Kidney (tissue), 14 donors: ENCODE data around the gene BOK. TPM values are rescaled to one million over a fixed set of nuclear protein-coding genes. Genes with fewer than 3 reads are reported as not detected.

Source experiments
- DNase-seq, 5 donors: peaks; one replicate each; pipeline ENCODE4 v3.0.0-alpha.2; 2013 to 2020
- FAIRE-seq: peaks from 2 replicates; lab custom pipeline; 2012; peaks lifted over from hg19 to GRCh38; lab: Jason Lieb, UNC
- H3K27ac ChIP-seq, 2 donors: one replicate each; pipeline ENCODE4 v1.7.0; 2013; ENCODE audit warnings: low read depth in 2 of 2, low read length in 2 of 2, inconsistent platforms in 1 of 2
- H3K27me3 ChIP-seq: one replicate; pipeline ENCODE4 v1.7.1; 2013; ENCODE audit warnings: low read length, inconsistent platforms; ENCODE audit not compliant: control insufficient read depth, insufficient read depth
- H3K36me3 ChIP-seq, 3 donors: one replicate each; pipeline versions ENCODE4 v1.7.0 to v1.7.1; 2013; ENCODE audit warnings: low read length in 3 of 3, control low read depth in 1 of 3, inconsistent platforms in 1 of 3; ENCODE audit not compliant: insufficient read depth in 3 of 3, control insufficient read depth in 2 of 3
- H3K4me1 ChIP-seq, 3 donors: one replicate each; pipeline versions ENCODE4 v1.7.0 to v1.7.1; 2013; ENCODE audit warnings: low read length in 3 of 3, inconsistent platforms in 1 of 3, low read depth in 1 of 3; ENCODE audit not compliant: control insufficient read depth in 2 of 3, insufficient read depth in 2 of 3
- H3K4me3 ChIP-seq, 3 donors: one replicate each; pipeline versions ENCODE4 v1.7.0 to v1.8.1; 2013; ENCODE audit warnings: low read length in 3 of 3, control low read depth in 1 of 3, inconsistent platforms in 1 of 3
- H3K9ac ChIP-seq, 3 donors: one replicate each; pipeline versions ENCODE4 v1.7.0 to v1.7.1; 2013; ENCODE audit warnings: low read length in 3 of 3, control low read depth in 1 of 3, inconsistent platforms in 1 of 3
- H3K9me3 ChIP-seq, 3 donors: one replicate each; pipeline versions ENCODE4 v1.7.0 to v1.7.1; 2013; ENCODE audit warnings: low read length in 3 of 3, control low read depth in 1 of 3, inconsistent platforms in 1 of 3; ENCODE audit not compliant: control insufficient read depth in 2 of 3, insufficient read depth in 1 of 3
- intact Hi-C: fragments of 100-400 bp; cut with DNase I; formaldehyde crosslinking; loops from one replicate; pipeline ENCODE4 v1.11.1; 2022
- polyA plus RNA-seq: library from polyadenylated mRNA; stranded (reverse); fragments of 350-450 nt; fragmentation: Illumina TruSeq; extraction: RNeasy Lipid Tissue Mini Kit (QIAGEN cat#74804); gene quantifications from one replicate; pipeline ENCODE4 v1.2.3, GENCODE V29; 2014; ENCODE audit warnings: low read depth, low replicate concordance; ENCODE audit not compliant: insufficient read depth
- total RNA-seq: library from RNA; stranded (reverse); fragmentation: NEBNext Ultra II Directional; extraction: Animal tissue kit (Norgen Biotek cat#: 25700); gene quantifications from one replicate; pipeline ENCODE4 v1.2.1, GENCODE V29; 2021
- TF ChIP-seq, protein P1 (sequence below): IDR thresholded peaks from 3 replicates; pipeline ENCODE4 v1.5.1; 2012; ENCODE audit warnings: mild to moderate bottlenecking, moderate library complexity, borderline replicate concordance; ENCODE audit not compliant: insufficient read depth; ENCODE audit errors: extremely low read depth
- donor health status: control.
- donor health status: control.
- donor health status: control.
- donor health status: control.
- donor health status: control.
- donor health status: DM: yes; HTN: yes; CAD: no.
- donor health status: Normal renal cell carcinoma (clear cell type).

The BOK gene
- total and polyA plus RNA-seq, 2 donors from 2014 or later: 22.9 to 28.8 TPM

DNA sequence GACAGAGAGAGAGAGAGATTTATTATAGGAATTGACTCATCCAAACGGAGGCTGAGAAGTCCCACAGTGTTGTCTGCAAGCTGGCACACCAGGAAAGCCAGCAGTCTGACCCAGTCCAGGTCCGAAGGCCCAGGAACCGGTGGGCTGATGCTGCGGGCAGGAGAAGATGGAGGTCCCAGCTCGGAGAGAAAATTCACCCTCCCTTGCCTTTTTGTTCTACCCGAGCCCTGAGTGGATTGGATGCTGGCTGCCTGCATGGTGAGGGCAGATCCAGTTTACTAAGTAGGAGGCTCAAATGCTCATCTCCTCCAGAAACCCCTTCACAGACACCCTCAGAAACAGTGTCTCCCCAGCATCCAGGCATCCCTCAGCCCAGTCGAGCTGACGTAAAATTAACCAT lies 28.0 kb upstream of the BOK start:
- no peak for FAIRE-seq

DNA sequence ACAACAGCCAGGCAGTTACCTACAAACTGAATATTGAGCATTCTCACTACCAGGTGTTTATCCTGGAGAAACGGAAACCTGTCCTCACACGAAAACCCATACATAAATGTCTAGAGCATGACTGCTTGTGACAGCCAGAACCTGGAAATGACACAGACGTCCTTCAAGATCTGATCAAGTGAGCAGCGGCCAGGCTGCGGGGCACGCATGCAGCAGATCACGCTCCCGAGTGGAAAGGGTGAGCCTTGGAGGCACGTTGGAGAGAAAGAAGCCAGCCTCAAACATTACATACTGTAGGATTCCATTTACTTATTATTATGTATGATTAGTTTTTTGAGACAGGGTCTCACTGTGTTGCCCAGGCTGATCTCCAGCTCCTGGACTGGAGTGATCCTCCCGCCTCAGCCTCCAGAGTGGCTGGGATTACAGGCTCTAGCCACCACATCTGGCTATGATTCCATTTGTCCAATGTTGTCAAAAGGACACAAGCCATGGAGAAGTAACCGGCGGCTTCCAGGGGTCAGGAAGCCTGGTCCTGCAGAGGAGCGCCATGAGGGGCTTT lies 27.3 kb upstream of the BOK start:
- no peak overlapping the region for H3K27ac ChIP-seq
- H3K36me3 ChIP-seq: no peaks in the 10 kb centered on the region
- no peaks in the 10 kb centered on the region for H3K4me1 ChIP-seq
- H3K9me3 ChIP-seq: no peaks in the 10 kb centered on the region
- H3K27me3 ChIP-seq: no peaks in the 10 kb centered on the region
- DNase-seq: no peak
- H3K9ac ChIP-seq: no peak overlapping the region
- TF ChIP-seq, protein P1, sequence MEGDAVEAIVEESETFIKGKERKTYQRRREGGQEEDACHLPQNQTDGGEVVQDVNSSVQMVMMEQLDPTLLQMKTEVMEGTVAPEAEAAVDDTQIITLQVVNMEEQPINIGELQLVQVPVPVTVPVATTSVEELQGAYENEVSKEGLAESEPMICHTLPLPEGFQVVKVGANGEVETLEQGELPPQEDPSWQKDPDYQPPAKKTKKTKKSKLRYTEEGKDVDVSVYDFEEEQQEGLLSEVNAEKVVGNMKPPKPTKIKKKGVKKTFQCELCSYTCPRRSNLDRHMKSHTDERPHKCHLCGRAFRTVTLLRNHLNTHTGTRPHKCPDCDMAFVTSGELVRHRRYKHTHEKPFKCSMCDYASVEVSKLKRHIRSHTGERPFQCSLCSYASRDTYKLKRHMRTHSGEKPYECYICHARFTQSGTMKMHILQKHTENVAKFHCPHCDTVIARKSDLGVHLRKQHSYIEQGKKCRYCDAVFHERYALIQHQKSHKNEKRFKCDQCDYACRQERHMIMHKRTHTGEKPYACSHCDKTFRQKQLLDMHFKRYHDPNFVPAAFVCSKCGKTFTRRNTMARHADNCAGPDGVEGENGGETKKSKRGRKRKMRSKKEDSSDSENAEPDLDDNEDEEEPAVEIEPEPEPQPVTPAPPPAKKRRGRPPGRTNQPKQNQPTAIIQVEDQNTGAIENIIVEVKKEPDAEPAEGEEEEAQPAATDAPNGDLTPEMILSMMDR: no peak
- no peak for FAIRE-seq
- no peak overlapping the region for H3K4me3 ChIP-seq
- intact Hi-C loops: no loop called here

More for the DNA sequence above, 28.0 kb upstream of the BOK start:
- Histone ChIP-seq H3K36me3 (no peaks in the 10 kb centered on the region), H3K9ac (no peak overlapping the region), H3K4me3 (no peak overlapping the region), H3K4me1 (no peaks in the 10 kb centered on the region), H3K9me3 (no peaks in the 10 kb centered on the region), H3K27me3 (no peaks in the 10 kb centered on the region), H3K27ac (no peak overlapping the region)
- TF ChIP-seq, protein P1: no peak
- no peak for DNase-seq
- intact Hi-C loops: no loop called here

DNA sequence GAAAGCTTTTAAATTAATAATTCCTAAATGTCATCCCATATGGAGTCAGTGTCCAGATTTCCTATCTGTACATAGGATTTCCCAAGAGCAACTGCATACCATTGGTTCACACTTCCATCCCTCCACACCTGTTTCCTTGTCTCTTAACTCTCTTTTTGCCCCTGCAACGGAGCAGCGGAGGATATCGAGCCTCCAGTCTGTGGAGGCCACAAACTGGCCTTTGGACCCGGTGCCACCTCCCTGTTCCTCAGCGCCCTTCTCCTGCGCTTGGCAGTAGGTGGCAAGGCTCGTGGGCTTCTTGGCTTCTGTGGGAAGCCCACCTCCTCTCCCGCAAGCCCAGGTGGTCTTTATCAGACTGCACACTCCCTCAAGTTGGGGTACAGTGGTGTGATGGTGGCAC lies 26.4 kb upstream of the BOK start:
- Histone ChIP-seq H3K9me3 (no peaks in the 10 kb centered on the region), H3K36me3 (no peaks in the 10 kb centered on the region), H3K4me1 (no peaks in the 10 kb centered on the region), H3K27me3 (no peaks in the 10 kb centered on the region), H3K4me3 (no peak overlapping the region), H3K27ac (no peak overlapping the region), H3K9ac (no peak overlapping the region)
- FAIRE-seq (no peak), DNase-seq (no peak)
- TF ChIP-seq, protein P1: no peak
- intact Hi-C loops: no loop called here
